B cell (primary cell): ENCODE data around the gene AOPEP. TPM values are rescaled to one million over a fixed set of nuclear protein-coding genes. Genes with fewer than 3 reads are reported as not detected.

ENCODE experiments used
- ATAC-seq: fragments of 200-7000 bp; cut with Tn5 transposase; one replicate; pipeline ENCODE4 v1.10.0; 2021; ENCODE audit warnings: low read depth, mild to moderate bottlenecking, moderate number of reproducible peaks, moderate library complexity
- CTCF ChIA-PET: fragments of 350-600 bp; sonication (Branson Sonifier 250); formaldehyde crosslinking; loops from one replicate; lab custom pipeline; 2021; ENCODE audit warnings: antibody characterized with exemption, inconsistent platforms; lab: Charles Lee
- POLR2A ChIA-PET: fragments of 350-600 bp; sonication (Branson Sonifier 250); formaldehyde crosslinking; loops from one replicate; lab custom pipeline; 2021; ENCODE audit warnings: antibody characterized with exemption; lab: Charles Lee
- DNase-seq: peaks from one replicate; pipeline ENCODE4 v3.0.0; 2013
- H2AFZ ChIP-seq: 2 replicates; pipeline ENCODE4 v1.6.1; 2012; ENCODE audit warnings: mild to moderate bottlenecking, low read depth, low read length; ENCODE audit not compliant: insufficient read depth, poor library complexity, severe bottlenecking
- H3K27ac ChIP-seq, 2 donors: 1 replicate in 1 of 2; 2 replicates in 1 of 2; pipeline ENCODE4 v1.5.1; 2012 to 2013; ENCODE audit warnings: low read length in 2 of 2, mild to moderate bottlenecking in 2 of 2, moderate library complexity in 1 of 2
- H3K27me3 ChIP-seq, 4 experiments: fragments of 200-600 bp in 1 of 4; sonication (generic) in 1 of 4; replicated peaks in 1 of 4; 1 replicate in 2 of 4; 2 replicates in 2 of 4; pipeline versions ENCODE4 v1.6.1 to v1.7.0; 2013 to 2016; ENCODE audit warnings: low read length in 3 of 4, mild to moderate bottlenecking in 2 of 4, mixed read lengths in 1 of 4, moderate library complexity in 1 of 4; ENCODE audit not compliant: insufficient read depth in 4 of 4, control insufficient read depth in 3 of 4; ENCODE audit errors: control extremely low read depth in 1 of 4
- H3K36me3 ChIP-seq, 2 experiments: replicated peaks in 1 of 2; 1 replicate in 1 of 2; 2 replicates in 1 of 2; pipeline versions ENCODE4 v1.6.1 to v1.7.1; 2013; ENCODE audit warnings: low read length in 1 of 2; ENCODE audit not compliant: insufficient read depth in 2 of 2, control insufficient read depth in 1 of 2; ENCODE audit errors: control extremely low read depth in 1 of 2, extremely low read depth in 1 of 2
- H3K4me1 ChIP-seq, 2 donors: fragments of 200-600 bp in 1 of 2; sonication (generic) in 1 of 2; 1 replicate in 1 of 2; 2 replicates in 1 of 2; pipeline versions ENCODE4 v1.5.1 to v1.6.1; 2013 to 2017; ENCODE audit warnings: low read length in 2 of 2; ENCODE audit not compliant: control insufficient read depth in 2 of 2, insufficient read depth in 2 of 2
- H3K4me2 ChIP-seq: replicated peaks from 2 replicates; pipeline ENCODE3; 2012; ENCODE audit warnings: mild to moderate bottlenecking, low read depth, low read length; ENCODE audit not compliant: poor library complexity, severe bottlenecking
- H3K4me3 ChIP-seq, 5 experiments: fragments of 200-600 bp in 1 of 5; sonication (generic) in 1 of 5; 1 replicate in 3 of 5; 2 replicates in 2 of 5; pipeline versions ENCODE4 v1.5.1 to v1.7.0; 2011 to 2016; ENCODE audit warnings: low read length in 4 of 5, mild to moderate bottlenecking in 4 of 5, low read depth in 2 of 5, control low read depth in 1 of 5, moderate library complexity in 1 of 5; ENCODE audit not compliant: insufficient read depth in 1 of 5; ENCODE audit errors: control extremely low read depth in 1 of 5, extremely low read depth in 1 of 5
- H3K79me2 ChIP-seq: fragments of 200-600 bp; sonication (generic); one replicate; pipeline ENCODE4 v1.6.0; 2016; ENCODE audit warnings: low read length; ENCODE audit not compliant: control insufficient read depth, insufficient read depth
- H3K9ac ChIP-seq: fragments of 200-600 bp; sonication (generic); 2 replicates; pipeline ENCODE4 v1.6.1; 2017; ENCODE audit warnings: mild to moderate bottlenecking, low read length, moderate library complexity
- H3K9me3 ChIP-seq, 3 donors: one replicate each; pipeline versions ENCODE4 v1.6.1 to v1.7.1; 2013; ENCODE audit warnings: low read length in 2 of 3; ENCODE audit not compliant: control insufficient read depth in 2 of 3, insufficient read depth in 1 of 3; ENCODE audit errors: control extremely low read depth in 1 of 3
- H4K20me1 ChIP-seq: 2 replicates; pipeline ENCODE4 v1.6.0; 2012; ENCODE audit warnings: mild to moderate bottlenecking, low read length; ENCODE audit not compliant: insufficient read depth, control insufficient read depth, poor library complexity, severe bottlenecking
- H3K27ac Mint-ChIP-seq: one replicate; pipeline ENCODE4 v1.8.0; 2021; ENCODE audit warnings: mixed read lengths
- H3K27me3 Mint-ChIP-seq: one replicate; pipeline ENCODE4 v1.8.0; 2021; ENCODE audit warnings: mixed read lengths
- H3K4me1 Mint-ChIP-seq: one replicate; pipeline ENCODE4 v1.8.0; 2021; ENCODE audit warnings: mixed read lengths
- H3K4me3 Mint-ChIP-seq: one replicate; pipeline ENCODE4 v1.8.0; 2021; ENCODE audit warnings: mixed read lengths
- H3K9me3 Mint-ChIP-seq: one replicate; pipeline ENCODE4 v1.8.0; 2022; ENCODE audit warnings: mixed read lengths; ENCODE audit not compliant: insufficient read depth
- CTCF ChIP-seq: fragments of 200-600 bp; IDR thresholded peaks from one replicate; pipeline ENCODE4 v1.8.0; 2022; ENCODE audit warnings: antibody characterized with exemption, mild to moderate bottlenecking
- EZH2 ChIP-seq: IDR thresholded peaks from 2 replicates; pipeline ENCODE4 v1.6.1; 2012; ENCODE audit warnings: borderline replicate concordance, low read depth, mild to moderate bottlenecking, moderate library complexity, low read length; ENCODE audit not compliant: insufficient read depth, poor library complexity, severe bottlenecking
- WGBS: methylation state at CpG from one replicate; pipeline ENCODE4 v1.1.5; 2013; ENCODE audit warnings: missing lambda C conversion rate; ENCODE audit not compliant: insufficient coverage; 5-methylcytosine and 5-hydroxymethylcytosine counted together
- intact Hi-C: fragments of 100-400 bp; cut with micrococcal nuclease; formaldehyde crosslinking; loops from one replicate; pipeline ENCODE4 v1.10.0; 2022
- polyA plus RNA-seq: library from polyadenylated mRNA; depleted of rRNA; stranded (reverse); fragments of >200 nt; gene quantifications from 2 replicates; pipeline ENCODE4 v1.2.3, GENCODE V29; 2012
- total RNA-seq, 2 donors: library from RNA; stranded (reverse); fragments of 120-200 nt in 1 of 2; gene quantifications; 1 replicate in 1 of 2; 2 replicates in 1 of 2; pipeline versions ENCODE4 v1.2.3 to v1.2.4, GENCODE V29; 2013 to 2022

Gene AOPEP
- total and polyA plus RNA-seq, 2 donors (not counting 1 experiment from before 2014, with no cell fraction given), result 5.1 to 35.8 TPM

- Histone ChIP-seq H3K36me3 (peaks cover 0 to 8% of the 10 kb centered on the region in 2 experiments), H3K27ac (no peak overlapping the region), H3K4me1 (peaks cover 0 to 6% of the 10 kb centered on the region in 2 donors), H3K79me2 (no peaks in the 10 kb centered on the region), H3K4me2 (no peak overlapping the region), H2AFZ (no peak overlapping the region), H3K27me3 (no peaks in the 10 kb centered on the region), H3K9ac (no peak overlapping the region), H3K9me3 (no peaks in the 10 kb centered on the region), H4K20me1 (no peaks in the 10 kb centered on the region), H3K4me3 (no peak overlapping the region)
- Mint-ChIP-seq H3K4me3 (no peak overlapping the region), H3K27ac (no peak overlapping the region), H3K27me3 (no peaks in the 10 kb centered on the region), H3K4me1 (peaks cover 8% of the 10 kb centered on the region), H3K9me3 (no peaks in the 10 kb centered on the region)
- ChIA-PET CTCF (no interaction called here), POLR2A (no interaction called here)
- intact Hi-C loops, result no loop called here
- DNase-seq (no peak), ATAC-seq (no peak)
- WGBS, result 95% methylated on average over 4 of the region's 7 CpGs
- TF ChIP-seq EZH2, result no peak
- TF ChIP-seq CTCF, result no peak
Measured at GRCh38 chr9:94817291-94818177, 91.0 kb downstream of the AOPEP start.

GRCh38 chr9:94818178-94818541 lies 91.7 kb downstream of the AOPEP start:
- DNase-seq, result no peak
- CTCF ChIA-PET, result no interaction called here
- peaks cover 0 to 8% of the 10 kb centered on the region in 2 experiments for H3K36me3 ChIP-seq
- no peaks in the 10 kb centered on the region for H3K9me3 Mint-ChIP-seq
- H3K9me3 ChIP-seq, result no peaks in the 10 kb centered on the region
- no peaks in the 10 kb centered on the region for H4K20me1 ChIP-seq
- H3K4me3 Mint-ChIP-seq, result no peak overlapping the region
- H3K4me3 ChIP-seq, result no peak overlapping the region
- no peak overlapping the region for H2AFZ ChIP-seq
- H3K27ac Mint-ChIP-seq, result no peak overlapping the region
- no peaks in the 10 kb centered on the region for H3K27me3 Mint-ChIP-seq
- H3K27ac ChIP-seq, result no peak overlapping the region
- POLR2A ChIA-PET, result no interaction called here
- WGBS, result no CpG with 5 or more reads among the region's 2 CpGs
- TF ChIP-seq EZH2 (no peak), CTCF (no peak)
- H3K4me1 ChIP-seq, result peaks cover 0 to 6% of the 10 kb centered on the region in 2 donors
- no peaks in the 10 kb centered on the region for H3K27me3 ChIP-seq
- H3K4me2 ChIP-seq, result no peak overlapping the region
- intact Hi-C loops, result no loop called here
- H3K4me1 Mint-ChIP-seq, result peaks cover 8% of the 10 kb centered on the region
- ATAC-seq, result no peak
- H3K9ac ChIP-seq, result no peak overlapping the region
- H3K79me2 ChIP-seq, result no peaks in the 10 kb centered on the region
